WTC11 (cell line): ENCODE results near the gene ABLIM2. TPM values are rescaled to one million over a fixed set of nuclear protein-coding genes. Genes with fewer than 3 reads are reported as not detected.

Experiments
- ATAC-seq: fragments of 200-7000 bp; cut with Tn5 transposase; 2 replicates; pipeline ENCODE4 v1.10.0; 2021; ENCODE audit warnings: mild to moderate bottlenecking, moderate library complexity
- CTCF ChIA-PET: fragments of 300-600 bp; sonication (Branson Sonifier 250); formaldehyde crosslinking; loops from one replicate; lab custom pipeline; 2021; ENCODE audit warnings: antibody characterized with exemption; lab: Charles Lee
- POLR2A ChIA-PET: fragments of 350-600 bp; sonication (Branson Sonifier 250); formaldehyde crosslinking; loops from one replicate; lab custom pipeline; 2021; ENCODE audit warnings: antibody characterized with exemption; lab: Charles Lee
- DNase-seq: peaks from one replicate; pipeline ENCODE4 v3.0.0; 2021; ENCODE audit warnings: low spot score
- H3K27ac Mint-ChIP-seq: 2 replicates; pipeline ENCODE4 v1.8.0; 2021; ENCODE audit warnings: mixed read lengths
- H3K27me3 Mint-ChIP-seq: 2 replicates; pipeline ENCODE4 v1.8.0; 2021; ENCODE audit warnings: low read depth, mild to moderate bottlenecking, moderate library complexity, mixed read lengths
- H3K36me3 Mint-ChIP-seq: 2 replicates; pipeline ENCODE4 v1.8.0; 2021; ENCODE audit warnings: mixed read lengths
- H3K4me1 Mint-ChIP-seq: 2 replicates; pipeline ENCODE4 v1.8.0; 2022; ENCODE audit warnings: mixed read lengths
- H3K4me3 Mint-ChIP-seq: 2 replicates; pipeline ENCODE4 v1.8.0; 2021; ENCODE audit warnings: mild to moderate bottlenecking, moderate library complexity, mixed read lengths
- H3K9me3 Mint-ChIP-seq: 2 replicates; pipeline ENCODE4 v1.8.0; 2021; ENCODE audit warnings: mixed read lengths
- ARID4B ChIP-seq: sonication (generic); formaldehyde crosslinking; IDR thresholded peaks from 2 replicates; pipeline ENCODE4 v1.8.0; 2023; ENCODE audit warnings: missing genetic modification reagents, mild to moderate bottlenecking, borderline replicate concordance
- ELF4 ChIP-seq: sonication (generic); formaldehyde crosslinking; IDR thresholded peaks from 2 replicates; pipeline ENCODE4 v1.8.1; 2022; ENCODE audit warnings: low read depth, mild to moderate bottlenecking, moderate library complexity, missing genetic modification reagents
- FOXK1 ChIP-seq: sonication (generic); formaldehyde crosslinking; IDR thresholded peaks from 2 replicates; pipeline ENCODE4 v1.8.0; 2022; ENCODE audit warnings: mild to moderate bottlenecking, moderate library complexity, missing genetic modification reagents
- FOXP1 ChIP-seq: sonication (generic); formaldehyde crosslinking; IDR thresholded peaks from 2 replicates; pipeline ENCODE4 v1.8.0; 2022; ENCODE audit warnings: missing genetic modification reagents, mild to moderate bottlenecking, moderate library complexity, borderline replicate concordance
- GTF2I ChIP-seq: fragments of 250-450 bp; sonication (Bioruptor Pico); conservative IDR thresholded peaks from 2 replicates; pipeline ENCODE4 v1.4.0; 2021; ENCODE audit warnings: mild to moderate bottlenecking
- HMGXB4 ChIP-seq: sonication (generic); formaldehyde crosslinking; IDR thresholded peaks from 2 replicates; pipeline ENCODE4 v1.8.1; 2023; ENCODE audit warnings: mild to moderate bottlenecking, moderate library complexity, missing genetic modification reagents
- NFE2L1 ChIP-seq: sonication (generic); formaldehyde crosslinking; IDR thresholded peaks from 2 replicates; pipeline ENCODE4 v1.8.1; 2023; ENCODE audit warnings: missing genetic modification reagents
- SMAD4 ChIP-seq: sonication (generic); formaldehyde crosslinking; IDR thresholded peaks from 2 replicates; pipeline ENCODE4 v1.8.0; 2022; ENCODE audit warnings: mild to moderate bottlenecking, missing genetic modification reagents
- SP1 ChIP-seq: sonication (generic); formaldehyde crosslinking; conservative IDR thresholded peaks from 2 replicates; pipeline ENCODE4 v1.8.1; 2022; ENCODE audit warnings: missing genetic modification reagents
- TEAD1 ChIP-seq: sonication (generic); formaldehyde crosslinking; IDR thresholded peaks from 2 replicates; pipeline ENCODE4 v1.8.0; 2022; ENCODE audit warnings: mild to moderate bottlenecking, missing genetic modification reagents
- USF2 ChIP-seq: sonication (generic); formaldehyde crosslinking; IDR thresholded peaks from 2 replicates; pipeline ENCODE4 v1.8.1; 2023; ENCODE audit warnings: mild to moderate bottlenecking, missing genetic modification reagents, moderate library complexity
- ZNF138 ChIP-seq: sonication (generic); formaldehyde crosslinking; conservative IDR thresholded peaks from 2 replicates; pipeline ENCODE4 v1.8.1; 2022; ENCODE audit warnings: mild to moderate bottlenecking, moderate library complexity, missing genetic modification reagents
- ZNF423 ChIP-seq: fragments of 250-450 bp; sonication (Bioruptor Pico); IDR thresholded peaks from 2 replicates; pipeline ENCODE4 v2.1.2; 2022; ENCODE audit warnings: mild to moderate bottlenecking, moderate library complexity
- total RNA-seq: library from RNA; stranded (reverse); gene quantifications from 3 replicates; pipeline ENCODE4 v1.2.3, GENCODE V29; 2021
- TF ChIP-seq, protein P1 (sequence below): sonication (generic); formaldehyde crosslinking; IDR thresholded peaks from 2 replicates; pipeline ENCODE4 v1.8.0; 2022; ENCODE audit warnings: missing genetic modification reagents
- TF ChIP-seq, protein P2 (sequence below): fragments of 250-450 bp; sonication (Bioruptor Pico); IDR thresholded peaks from 2 replicates; pipeline ENCODE4 v2.1.2; 2022; ENCODE audit warnings: mild to moderate bottlenecking, moderate library complexity
- TF ChIP-seq, protein P3 (sequence below): fragments of 250-450 bp; sonication (Bioruptor Pico); IDR thresholded peaks from 2 replicates; pipeline ENCODE4 v1.8.0; 2021; ENCODE audit warnings: mild to moderate bottlenecking
- TF ChIP-seq, protein P4 (sequence below): sonication (generic); formaldehyde crosslinking; conservative IDR thresholded peaks from 2 replicates; pipeline ENCODE4 v1.8.1; 2022; ENCODE audit warnings: mild to moderate bottlenecking, missing genetic modification reagents
- TF ChIP-seq, protein P5 (sequence below): sonication (generic); formaldehyde crosslinking; IDR thresholded peaks from 2 replicates; pipeline ENCODE4 v1.8.1; 2023; ENCODE audit warnings: mild to moderate bottlenecking, missing genetic modification reagents, moderate library complexity

Gene ABLIM2
- total RNA-seq, 1 experiment from 2014 or later = 2.6 TPM

GRCh38 chr4:7976025-7976424 is 182.6 kb downstream of the ABLIM2 start:
- TF ChIP-seq, protein P1, sequence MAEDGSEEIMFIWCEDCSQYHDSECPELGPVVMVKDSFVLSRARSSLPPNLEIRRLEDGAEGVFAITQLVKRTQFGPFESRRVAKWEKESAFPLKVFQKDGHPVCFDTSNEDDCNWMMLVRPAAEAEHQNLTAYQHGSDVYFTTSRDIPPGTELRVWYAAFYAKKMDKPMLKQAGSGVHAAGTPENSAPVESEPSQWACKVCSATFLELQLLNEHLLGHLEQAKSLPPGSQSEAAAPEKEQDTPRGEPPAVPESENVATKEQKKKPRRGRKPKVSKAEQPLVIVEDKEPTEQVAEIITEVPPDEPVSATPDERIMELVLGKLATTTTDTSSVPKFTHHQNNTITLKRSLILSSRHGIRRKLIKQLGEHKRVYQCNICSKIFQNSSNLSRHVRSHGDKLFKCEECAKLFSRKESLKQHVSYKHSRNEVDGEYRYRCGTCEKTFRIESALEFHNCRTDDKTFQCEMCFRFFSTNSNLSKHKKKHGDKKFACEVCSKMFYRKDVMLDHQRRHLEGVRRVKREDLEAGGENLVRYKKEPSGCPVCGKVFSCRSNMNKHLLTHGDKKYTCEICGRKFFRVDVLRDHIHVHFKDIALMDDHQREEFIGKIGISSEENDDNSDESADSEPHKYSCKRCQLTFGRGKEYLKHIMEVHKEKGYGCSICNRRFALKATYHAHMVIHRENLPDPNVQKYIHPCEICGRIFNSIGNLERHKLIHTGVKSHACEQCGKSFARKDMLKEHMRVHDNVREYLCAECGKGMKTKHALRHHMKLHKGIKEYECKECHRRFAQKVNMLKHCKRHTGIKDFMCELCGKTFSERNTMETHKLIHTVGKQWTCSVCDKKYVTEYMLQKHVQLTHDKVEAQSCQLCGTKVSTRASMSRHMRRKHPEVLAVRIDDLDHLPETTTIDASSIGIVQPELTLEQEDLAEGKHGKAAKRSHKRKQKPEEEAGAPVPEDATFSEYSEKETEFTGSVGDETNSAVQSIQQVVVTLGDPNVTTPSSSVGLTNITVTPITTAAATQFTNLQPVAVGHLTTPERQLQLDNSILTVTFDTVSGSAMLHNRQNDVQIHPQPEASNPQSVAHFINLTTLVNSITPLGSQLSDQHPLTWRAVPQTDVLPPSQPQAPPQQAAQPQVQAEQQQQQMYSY = no peak
- 0 out of 2 replicates have a peak, but pooled peaks have one; percentile 54 for TF ChIP-seq ARID4B (CRISPR knock-in tag)
- POLR2A ChIA-PET = no interaction called here
- no peak for DNase-seq
- Mint-ChIP-seq H3K36me3 (0 out of 2 replicates have a peak, but pooled peaks cover under 1% of the 10 kb centered on the region), H3K4me3 (no peak overlapping the region), H3K9me3 (peaks cover under 1% of the 10 kb centered on the region; the same call in 1 of the 2 replicates), H3K4me1 (peaks cover 38% of the 10 kb centered on the region), H3K27ac (peak overlapping the region; percentile 39), H3K27me3 (no peaks in the 10 kb centered on the region)
- no peak for ATAC-seq
- CTCF ChIA-PET = interaction anchor here (1.7 kb wide), 1 partner anchor 173 kb away, joined by 8 read pairs; no protein-coding TSS in a partner anchor

DNA sequence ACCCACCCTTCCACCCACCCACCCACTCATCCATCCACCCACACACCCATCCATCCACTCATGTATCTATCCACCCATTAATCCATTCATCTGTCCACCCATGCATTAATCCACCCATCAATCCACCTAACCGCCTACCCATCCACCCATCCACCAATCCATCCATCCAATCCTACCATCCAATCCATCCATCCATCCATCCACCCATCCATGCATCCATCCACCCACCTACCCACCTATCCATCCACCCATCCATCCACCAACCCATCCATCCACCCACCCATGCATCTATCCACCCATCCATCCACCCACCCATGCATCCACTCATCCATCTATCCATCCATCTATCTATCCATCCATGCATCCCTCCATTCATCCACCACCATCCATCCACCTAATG is 184.2 kb downstream of the ABLIM2 start:
- POLR2A ChIA-PET = no interaction called here
- no peaks in the 10 kb centered on the region for H3K9me3 Mint-ChIP-seq
- peaks cover 45% of the 10 kb centered on the region for H3K4me1 Mint-ChIP-seq
- H3K36me3 Mint-ChIP-seq = no peaks in the 10 kb centered on the region
- no peak for ATAC-seq
- H3K27ac Mint-ChIP-seq = no peak overlapping the region
- no peak overlapping the region for H3K4me3 Mint-ChIP-seq
- CTCF ChIA-PET = no interaction called here
- no peak for DNase-seq
- no peaks in the 10 kb centered on the region for H3K27me3 Mint-ChIP-seq
- TF ChIP-seq FOXK1 = no peak
- no peak for TF ChIP-seq SMAD4 (CRISPR knock-in tag)
- no peak for TF ChIP-seq NFE2L1 (CRISPR knock-in tag)
- TF ChIP-seq FOXP1 (CRISPR knock-in tag) = no peak
- TF ChIP-seq USF2 (CRISPR knock-in tag) = no peak
- no peak for TF ChIP-seq TEAD1 (CRISPR knock-in tag)
- TF ChIP-seq, protein P2, sequence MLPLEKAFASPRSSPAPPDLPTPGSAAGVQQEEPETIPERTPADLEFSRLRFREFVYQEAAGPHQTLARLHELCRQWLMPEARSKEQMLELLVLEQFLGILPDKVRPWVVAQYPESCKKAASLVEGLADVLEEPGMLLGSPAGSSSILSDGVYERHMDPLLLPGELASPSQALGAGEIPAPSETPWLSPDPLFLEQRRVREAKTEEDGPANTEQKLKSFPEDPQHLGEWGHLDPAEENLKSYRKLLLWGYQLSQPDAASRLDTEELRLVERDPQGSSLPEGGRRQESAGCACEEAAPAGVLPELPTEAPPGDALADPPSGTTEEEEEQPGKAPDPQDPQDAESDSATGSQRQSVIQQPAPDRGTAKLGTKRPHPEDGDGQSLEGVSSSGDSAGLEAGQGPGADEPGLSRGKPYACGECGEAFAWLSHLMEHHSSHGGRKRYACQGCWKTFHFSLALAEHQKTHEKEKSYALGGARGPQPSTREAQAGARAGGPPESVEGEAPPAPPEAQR (CRISPR knock-in tag) = no peak
- no peak for TF ChIP-seq ZNF138 (CRISPR knock-in tag)
- TF ChIP-seq SP1 (CRISPR knock-in tag) = no peak
- TF ChIP-seq GTF2I (CRISPR knock-in tag) = no peak
- TF ChIP-seq ZNF423 (CRISPR knock-in tag) = no peak
- TF ChIP-seq, protein P3, sequence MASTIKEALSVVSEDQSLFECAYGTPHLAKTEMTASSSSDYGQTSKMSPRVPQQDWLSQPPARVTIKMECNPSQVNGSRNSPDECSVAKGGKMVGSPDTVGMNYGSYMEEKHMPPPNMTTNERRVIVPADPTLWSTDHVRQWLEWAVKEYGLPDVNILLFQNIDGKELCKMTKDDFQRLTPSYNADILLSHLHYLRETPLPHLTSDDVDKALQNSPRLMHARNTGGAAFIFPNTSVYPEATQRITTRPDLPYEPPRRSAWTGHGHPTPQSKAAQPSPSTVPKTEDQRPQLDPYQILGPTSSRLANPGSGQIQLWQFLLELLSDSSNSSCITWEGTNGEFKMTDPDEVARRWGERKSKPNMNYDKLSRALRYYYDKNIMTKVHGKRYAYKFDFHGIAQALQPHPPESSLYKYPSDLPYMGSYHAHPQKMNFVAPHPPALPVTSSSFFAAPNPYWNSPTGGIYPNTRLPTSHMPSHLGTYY (CRISPR knock-in tag) = no peak
- TF ChIP-seq, protein P4, sequence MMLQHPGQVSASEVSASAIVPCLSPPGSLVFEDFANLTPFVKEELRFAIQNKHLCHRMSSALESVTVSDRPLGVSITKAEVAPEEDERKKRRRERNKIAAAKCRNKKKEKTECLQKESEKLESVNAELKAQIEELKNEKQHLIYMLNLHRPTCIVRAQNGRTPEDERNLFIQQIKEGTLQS (CRISPR knock-in tag) = no peak
- TF ChIP-seq, protein P5, sequence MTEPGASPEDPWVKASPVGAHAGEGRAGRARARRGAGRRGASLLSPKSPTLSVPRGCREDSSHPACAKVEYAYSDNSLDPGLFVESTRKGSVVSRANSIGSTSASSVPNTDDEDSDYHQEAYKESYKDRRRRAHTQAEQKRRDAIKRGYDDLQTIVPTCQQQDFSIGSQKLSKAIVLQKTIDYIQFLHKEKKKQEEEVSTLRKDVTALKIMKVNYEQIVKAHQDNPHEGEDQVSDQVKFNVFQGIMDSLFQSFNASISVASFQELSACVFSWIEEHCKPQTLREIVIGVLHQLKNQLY (CRISPR knock-in tag) = no peak
- no peak for TF ChIP-seq ELF4 (CRISPR knock-in tag)
- TF ChIP-seq HMGXB4 (CRISPR knock-in tag) = no peak
